ENCODE data around the gene LRPAP1.

GRCh38 chr4:3573131-3573530, 40.9 kb upstream of the LRPAP1 start:
- no peak for TF ChIP-seq CTCF (IDR thresholded peaks at IDR 0.05)
- TF ChIP-seq KAT7 (CRISPR knock-in tag; IDR thresholded peaks at IDR 0.05; ENCODE audit: borderline replicate concordance) = no peak
- TF ChIP-seq, protein P1, sequence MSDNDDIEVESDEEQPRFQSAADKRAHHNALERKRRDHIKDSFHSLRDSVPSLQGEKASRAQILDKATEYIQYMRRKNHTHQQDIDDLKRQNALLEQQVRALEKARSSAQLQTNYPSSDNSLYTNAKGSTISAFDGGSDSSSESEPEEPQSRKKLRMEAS (CRISPR knock-in tag; IDR thresholded peaks at IDR 0.05) = no peak
- TF ChIP-seq ZNF263 (CRISPR knock-in tag; IDR thresholded peaks at IDR 0.05; ENCODE audit: low read depth) = no peak
- TF ChIP-seq CDX4 (CRISPR knock-in tag; IDR thresholded peaks at IDR 0.05; ENCODE audit: borderline replicate concordance) = no peak
- no peak for TF ChIP-seq CBFB (CRISPR knock-in tag; IDR thresholded peaks at IDR 0.05; ENCODE audit: low read depth)
- TF ChIP-seq NR2C2 (CRISPR knock-in tag; IDR thresholded peaks at IDR 0.05) = no peak
- TF ChIP-seq, protein P2, sequence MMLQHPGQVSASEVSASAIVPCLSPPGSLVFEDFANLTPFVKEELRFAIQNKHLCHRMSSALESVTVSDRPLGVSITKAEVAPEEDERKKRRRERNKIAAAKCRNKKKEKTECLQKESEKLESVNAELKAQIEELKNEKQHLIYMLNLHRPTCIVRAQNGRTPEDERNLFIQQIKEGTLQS (CRISPR knock-in tag; conservative IDR thresholded peaks at IDR 0.05) = no peak
- no peak for TF ChIP-seq SMAD4 (CRISPR knock-in tag; IDR thresholded peaks at IDR 0.05)
- no peak for TF ChIP-seq ARID4B (CRISPR knock-in tag; IDR thresholded peaks at IDR 0.05; ENCODE audit: borderline replicate concordance)
